Eye (tissue), 1 donor: ENCODE results near the gene NDUFV1.
"Not testable (repeated sequence)": the region's sequence is repeated elsewhere in the genome, so short reads cannot be mapped to it uniquely, and the experiment has no call there.

Source experiments
- DNase-seq: peaks from one replicate; pipeline ENCODE4 v3.0.0-alpha.2; 2015

NDUFV1 gene

GRCh38 chr11:67586568-67587250, 20.0 kb upstream of the NDUFV1 start:
- DNase-seq, result no peak

DNA sequence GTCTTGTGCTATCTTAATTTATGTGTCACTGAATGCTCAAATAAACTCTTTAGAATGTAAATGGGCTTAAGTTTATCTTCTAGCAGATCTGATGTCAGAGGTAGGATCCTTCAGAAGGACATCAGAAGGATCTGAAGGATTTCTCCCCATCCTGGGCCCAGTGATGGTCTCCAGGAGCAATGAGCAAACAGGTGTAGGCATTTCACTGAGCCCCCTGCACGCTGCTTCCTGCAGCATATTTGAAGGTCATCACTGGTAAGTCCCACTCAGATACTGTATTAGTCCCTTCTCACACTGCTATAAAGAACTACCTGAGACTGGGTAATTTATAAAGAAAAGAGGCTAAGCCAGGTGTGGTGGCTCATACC, 18.6 kb upstream of the NDUFV1 start:
- no peak for DNase-seq

- not testable (repeated sequence) for DNase-seq
Measured at GRCh38 chr11:67588899-67589415, 17.8 kb upstream of the NDUFV1 start.

- no peak for DNase-seq
Measured at GRCh38 chr11:67592880-67593564, 13.7 kb upstream of the NDUFV1 start.

DNA sequence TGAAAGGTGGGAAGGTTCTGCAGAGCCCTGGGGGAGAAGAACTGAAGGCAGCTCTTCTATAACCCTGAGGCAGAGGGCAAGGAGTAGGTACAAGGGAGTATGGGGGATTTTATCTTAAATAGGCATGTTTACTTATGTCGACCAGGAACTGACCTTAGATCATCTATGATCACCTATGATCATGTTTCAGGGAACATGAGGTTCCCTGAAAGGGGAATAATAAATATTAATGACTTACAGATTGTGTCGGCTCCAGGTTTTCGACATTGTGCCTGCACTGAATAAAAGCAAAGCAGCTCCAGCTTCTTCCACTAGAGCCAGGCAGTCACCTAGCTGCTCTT, 13.2 kb upstream of the NDUFV1 start:
- no peak for DNase-seq

GRCh38 chr11:67594480-67594879, 12.3 kb upstream of the NDUFV1 start:
- DNase-seq, result no peak

DNA sequence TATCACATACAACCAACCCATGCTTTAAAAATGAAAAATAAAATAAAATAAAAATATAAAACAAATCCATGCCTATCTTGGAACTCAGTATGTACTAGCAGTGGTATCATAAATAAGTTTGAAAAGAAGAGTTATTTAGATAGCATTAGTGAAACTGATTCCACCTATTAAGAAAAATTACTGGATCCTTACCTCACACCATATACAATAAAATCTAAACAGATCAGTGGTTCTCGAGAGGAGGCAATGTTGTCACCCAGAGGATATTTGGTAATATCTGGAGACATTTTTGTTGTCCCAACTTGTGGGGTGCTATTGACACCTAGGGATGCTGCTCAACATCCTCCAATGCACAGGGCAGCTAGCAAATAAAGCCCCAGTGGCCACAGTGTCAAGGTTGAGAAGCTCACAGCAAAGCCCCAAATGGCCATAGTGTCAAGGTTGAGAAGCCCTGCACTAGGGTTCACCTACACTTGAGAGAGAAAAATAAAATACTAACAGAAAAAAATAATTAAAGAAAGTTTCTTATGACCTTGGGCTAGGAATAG, 9.9 kb upstream of the NDUFV1 start:
- no peak for DNase-seq

DNA sequence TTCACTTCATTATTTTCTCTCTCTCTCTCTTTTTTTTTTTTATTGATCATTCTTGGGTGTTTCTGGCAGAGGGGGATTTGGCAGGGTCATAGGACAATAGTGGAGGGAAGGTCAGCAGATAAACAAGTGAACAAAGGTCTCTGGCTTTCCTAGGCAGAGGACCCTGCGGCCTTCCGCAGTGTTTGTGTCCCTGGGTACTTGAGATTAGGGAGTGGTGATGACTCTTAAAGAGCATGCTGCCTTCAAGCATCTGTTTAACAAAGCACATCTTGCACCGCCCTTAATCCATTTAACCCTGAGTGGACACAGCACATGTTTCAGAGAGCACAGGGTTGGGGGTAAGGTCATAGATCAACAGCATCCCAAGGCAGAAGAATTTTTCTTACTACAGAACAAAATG, 9.3 kb upstream of the NDUFV1 start:
- DNase-seq, result not testable (repeated sequence)

DNA sequence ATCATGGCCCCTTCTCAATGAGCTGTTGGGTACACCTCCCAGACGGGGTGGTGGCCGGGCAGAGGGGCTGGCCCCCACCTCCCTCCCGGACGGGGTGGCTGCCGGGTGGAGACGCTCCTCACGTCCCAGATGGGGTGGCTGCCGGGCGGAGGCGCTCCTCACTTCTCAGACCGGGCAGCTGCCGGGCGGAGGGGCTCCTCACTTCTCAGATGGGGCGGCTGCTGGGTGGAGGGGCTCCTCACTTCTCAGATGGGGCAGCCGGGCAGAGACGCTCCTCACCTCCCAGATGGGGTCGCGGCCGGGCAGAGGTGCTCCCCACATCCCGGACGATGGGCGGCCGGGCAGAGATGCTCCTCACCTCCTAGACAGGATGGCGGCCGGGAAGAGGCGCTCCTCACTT, 8.8 kb upstream of the NDUFV1 start:
- DNase-seq, result not testable (repeated sequence)

DNA sequence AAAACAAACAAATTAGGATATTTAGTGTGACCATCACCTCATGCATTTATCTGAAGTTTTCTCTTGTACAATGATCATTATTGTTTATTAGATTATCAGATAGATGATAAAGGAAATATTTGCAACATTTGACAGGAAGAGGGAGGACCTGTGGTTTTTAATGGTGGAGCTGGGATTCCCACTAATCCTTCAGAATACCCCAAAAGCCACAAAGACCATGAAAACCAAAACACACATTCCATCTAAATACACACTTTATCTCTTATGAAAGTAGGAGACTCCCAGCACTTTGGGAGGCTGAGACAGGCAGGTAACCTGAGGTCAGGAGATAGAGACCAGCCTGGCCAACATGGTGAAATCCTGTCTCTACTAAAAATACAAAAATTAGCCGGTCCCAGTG, 7.6 kb upstream of the NDUFV1 start:
- DNase-seq, result no peak

DNA sequence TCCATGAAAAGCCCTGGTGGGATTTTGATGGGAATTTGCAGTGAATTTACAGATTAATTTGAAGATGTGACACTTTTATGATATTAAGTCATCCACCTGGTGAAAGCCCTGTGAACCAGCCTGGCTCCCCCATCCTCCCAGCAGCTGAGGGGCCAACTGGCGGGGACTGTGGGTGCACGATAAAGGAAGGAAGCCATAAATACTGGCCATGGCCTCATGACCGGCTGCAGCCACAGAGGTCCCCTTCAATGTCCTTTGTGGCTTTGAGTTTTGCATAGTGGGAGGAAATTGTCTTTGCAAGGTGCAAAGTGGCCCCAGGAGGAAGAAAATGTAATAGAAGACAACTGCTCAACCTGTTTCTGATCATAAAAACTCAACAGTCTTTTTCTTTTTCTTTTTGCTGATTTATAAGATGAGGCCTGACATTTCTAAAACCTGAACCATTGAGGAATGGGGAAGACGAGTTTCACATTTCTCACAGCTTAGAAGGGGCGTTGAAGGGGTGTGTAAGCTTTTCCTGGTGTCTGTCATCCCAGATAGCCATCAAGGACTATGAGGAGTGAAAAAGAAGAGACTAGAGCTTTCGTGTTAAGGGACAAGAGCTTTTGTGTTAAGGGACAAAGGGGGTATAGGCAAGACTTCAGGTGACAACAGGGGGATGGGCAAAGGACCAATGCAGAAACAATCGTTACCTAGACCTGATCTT, 6.3 kb upstream of the NDUFV1 start:
- DNase-seq, result no peak

DNA sequence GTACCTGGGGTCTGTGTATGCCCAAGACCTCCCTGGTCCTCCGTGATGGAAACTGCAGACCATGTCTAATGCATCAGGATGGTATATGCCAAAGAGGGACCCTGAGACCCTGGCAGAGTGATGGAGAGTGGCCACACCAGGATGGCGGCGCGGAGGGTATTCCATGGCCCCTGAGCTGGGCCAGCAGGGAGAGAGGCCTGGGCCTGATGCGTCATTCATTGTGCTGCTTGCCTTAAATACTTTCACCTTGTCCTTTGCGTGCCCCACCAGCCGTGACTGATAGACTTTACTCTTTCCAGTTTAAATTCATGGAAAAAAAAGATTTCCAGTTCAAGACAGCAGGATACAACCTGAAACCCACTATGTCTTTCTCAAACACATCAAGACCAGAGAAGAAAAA, 5.6 kb upstream of the NDUFV1 start:
- DNase-seq, result no peak

DNA sequence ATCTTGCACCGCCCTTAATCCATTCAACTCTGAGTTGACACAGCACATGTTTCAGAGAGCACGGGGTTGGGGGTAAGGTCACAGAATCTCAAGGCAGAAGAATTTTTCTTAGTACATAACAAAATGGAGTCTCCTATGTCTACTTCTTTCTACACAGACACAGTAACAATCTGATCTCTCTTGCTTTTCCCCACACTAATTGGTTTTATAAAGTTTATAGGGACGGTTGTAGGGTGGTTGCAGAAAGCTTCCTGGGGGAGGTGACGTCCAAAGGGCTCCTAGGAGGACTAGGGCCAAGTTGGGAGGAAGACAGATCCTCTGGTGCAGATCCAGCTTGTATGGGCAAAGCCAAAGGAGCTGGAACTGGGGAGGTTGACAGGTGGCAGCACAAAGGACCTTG, 2.6 kb upstream of the NDUFV1 start:
- DNase-seq, result not testable (repeated sequence)

DNA sequence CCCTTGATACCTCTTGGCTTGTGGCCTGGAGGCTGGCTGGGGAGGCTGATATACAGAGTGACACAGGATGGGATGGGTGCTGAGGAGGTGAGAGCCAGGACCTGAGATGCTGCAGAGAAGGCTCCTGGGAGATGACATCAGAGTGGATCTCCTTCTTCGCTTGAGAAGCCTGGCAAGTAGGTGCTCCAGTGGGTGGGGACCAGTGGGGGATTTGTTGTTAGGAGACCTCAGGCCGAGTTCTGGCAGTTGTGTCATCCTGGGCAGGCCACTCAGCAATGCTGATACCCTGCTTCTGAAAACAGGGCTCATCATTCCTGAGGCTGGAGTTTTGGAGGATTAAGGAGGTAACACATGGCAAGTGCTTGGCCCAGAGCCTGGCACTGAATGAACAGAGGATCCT, 1.9 kb upstream of the NDUFV1 start:
- no peak for DNase-seq

- DNase-seq, result peak; percentile 64
Measured at GRCh38 chr11:67605231-67606011, 1.3 kb upstream of the NDUFV1 start.

DNA sequence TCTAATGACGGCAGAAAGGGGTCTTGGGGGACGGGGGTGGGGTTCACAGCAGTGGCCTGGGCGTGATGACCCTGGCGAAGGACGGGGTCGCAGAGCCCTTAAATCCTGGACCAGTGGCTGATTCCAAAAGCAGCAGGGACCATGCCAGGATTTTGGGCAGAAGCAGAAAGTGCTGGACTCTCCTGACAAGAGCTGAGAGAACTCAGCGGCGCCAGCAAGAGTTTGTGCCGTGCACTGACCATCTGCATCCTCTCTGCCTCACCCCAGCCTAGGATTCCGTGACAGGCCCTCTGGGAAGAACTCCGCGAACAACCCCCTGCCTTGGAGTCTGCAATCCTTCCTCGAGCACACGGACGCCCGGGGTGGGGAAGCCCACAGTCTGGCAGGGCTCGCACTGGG, 644 bp upstream of the NDUFV1 start:
- no peak for DNase-seq

GRCh38 chr11:67607507-67607906, 771 bp downstream of the NDUFV1 start:
- DNase-seq, result no peak

GRCh38 chr11:67608486-67608885, 1.8 kb downstream of the NDUFV1 start:
- DNase-seq, result no peak

GRCh38 chr11:67609316-67609715, 2.6 kb downstream of the NDUFV1 start:
- no peak for DNase-seq

GRCh38 chr11:67610302-67610868, 3.6 kb downstream of the NDUFV1 start:
- no peak for DNase-seq

- DNase-seq, result no peak
Measured at GRCh38 chr11:67611165-67611564, 4.4 kb downstream of the NDUFV1 start.
